ENCODE measurements around the gene GALNT7. TPM values are rescaled to one million over a fixed set of nuclear protein-coding genes. Genes with fewer than 3 reads are reported as not detected.
"Not testable (repeated sequence)": the region's sequence is repeated elsewhere in the genome, so short reads cannot be mapped to it uniquely, and the experiment has no call there.

GALNT7 gene
- polyA plus RNA-seq, 3 donors: 4.7 to 11.8 (median 6.3) TPM

DNA sequence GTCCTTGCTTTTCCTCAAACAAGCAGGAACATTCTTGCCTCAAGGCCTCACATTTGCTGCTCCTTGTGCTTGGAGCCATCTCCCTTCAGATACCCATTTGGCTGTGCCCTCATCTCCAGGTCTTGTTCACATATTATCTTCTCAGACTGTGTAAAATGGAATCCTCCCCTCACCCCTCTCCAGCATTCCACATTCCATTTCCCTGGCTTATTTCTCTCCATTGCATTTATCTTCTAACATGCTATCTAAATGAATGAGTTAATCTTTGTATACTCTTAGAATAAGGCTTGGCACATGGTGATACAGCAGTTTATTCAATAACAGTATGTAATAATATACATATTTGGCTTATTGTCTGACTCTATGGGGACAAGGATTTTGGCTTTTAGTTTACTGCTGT lies 8.8 kb upstream of the GALNT7 start:
- no peak overlapping the region for H3K27ac ChIP-seq (ENCODE audit: low read depth, low read length)

DNA sequence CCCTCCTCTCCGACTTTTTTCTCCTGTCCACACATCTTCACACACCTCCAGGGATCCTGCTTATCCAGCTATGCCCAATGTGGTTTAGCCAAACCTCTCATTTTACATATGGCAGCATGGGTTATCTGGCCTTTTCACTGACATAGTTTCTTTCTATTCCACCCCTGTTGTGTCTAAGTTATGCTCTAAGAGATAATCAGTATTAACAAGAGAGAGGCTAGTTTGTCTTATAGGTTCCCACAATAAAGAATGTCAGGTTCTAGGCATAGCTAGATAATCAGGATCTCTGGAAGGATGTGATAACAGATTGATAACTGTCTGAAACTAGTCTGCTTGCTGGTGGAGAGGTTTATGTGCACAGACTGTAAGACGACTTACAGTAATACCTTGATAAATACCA lies 7.7 kb upstream of the GALNT7 start:
- no peak overlapping the region for H3K27ac ChIP-seq (ENCODE audit: low read depth, low read length)
- 90 to 95% (median 94%) methylated on average over 2 of the region's 2 CpGs for WGBS, 3 donors

DNA sequence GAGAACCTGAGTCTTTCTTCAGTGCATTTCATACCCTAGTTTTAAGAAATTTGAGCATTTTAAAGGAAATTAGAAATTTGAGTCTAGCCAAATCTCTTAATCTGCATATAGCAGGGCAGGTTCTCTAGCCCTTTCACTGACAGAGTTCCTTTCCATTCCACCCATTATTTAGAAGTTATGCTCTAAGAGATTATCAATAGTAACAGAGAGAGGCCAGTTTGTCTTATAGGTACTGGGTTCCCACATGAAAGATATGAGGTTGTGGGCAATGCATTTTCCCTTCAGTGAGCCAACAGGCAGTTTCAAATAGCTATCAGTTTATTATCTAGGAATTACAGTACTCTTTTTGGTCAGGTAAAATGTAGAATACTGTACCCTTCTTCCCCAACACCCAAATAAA lies 7.3 kb upstream of the GALNT7 start:
- no peak overlapping the region for H3K27ac ChIP-seq (ENCODE audit: low read depth, low read length)

DNA sequence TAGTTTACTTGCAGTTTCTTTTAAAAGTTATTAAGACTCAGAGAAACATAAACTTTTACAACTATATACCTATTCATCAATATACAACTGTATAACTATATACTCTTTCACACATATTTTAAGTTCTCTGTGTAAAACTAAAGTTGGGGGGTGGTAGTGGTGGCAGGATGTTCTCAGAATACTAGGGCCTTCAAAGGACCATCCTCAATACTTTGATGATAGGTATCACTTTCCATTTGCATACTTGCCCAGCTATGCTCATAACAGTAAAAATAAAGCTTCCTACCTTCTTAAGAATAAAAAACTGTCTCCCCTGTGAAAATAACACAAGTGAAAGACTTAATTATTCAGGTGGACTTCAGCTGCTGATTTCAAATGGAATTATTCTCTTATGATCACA lies 2.9 kb upstream of the GALNT7 start:
- H3K27ac ChIP-seq (ENCODE audit: low read depth, low read length): no peak overlapping the region

DNA sequence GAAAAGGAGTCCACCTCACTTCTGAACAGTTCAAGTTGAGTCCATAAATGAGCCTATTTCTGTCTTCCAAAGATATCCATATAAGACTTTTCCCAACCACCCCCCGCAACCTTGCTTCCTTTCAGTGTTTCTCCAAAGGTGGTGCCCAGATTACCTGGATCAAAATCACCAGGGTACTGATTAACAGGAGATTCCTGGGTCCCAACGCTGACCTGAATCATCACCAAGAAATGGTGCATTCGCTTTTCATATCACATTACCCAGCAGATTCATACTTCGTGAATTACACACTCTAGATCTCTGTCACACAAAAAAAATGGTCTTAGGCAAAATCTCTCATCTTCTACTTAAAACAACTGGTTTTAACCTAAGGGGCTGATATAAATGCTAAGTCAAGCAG lies 2.1 kb upstream of the GALNT7 start:
- WGBS, 3 donors: 82 to 96% (median 96%) methylated on average over 4 of the region's 4 CpGs
- no peak overlapping the region for H3K27ac ChIP-seq (ENCODE audit: low read depth, low read length)

DNA sequence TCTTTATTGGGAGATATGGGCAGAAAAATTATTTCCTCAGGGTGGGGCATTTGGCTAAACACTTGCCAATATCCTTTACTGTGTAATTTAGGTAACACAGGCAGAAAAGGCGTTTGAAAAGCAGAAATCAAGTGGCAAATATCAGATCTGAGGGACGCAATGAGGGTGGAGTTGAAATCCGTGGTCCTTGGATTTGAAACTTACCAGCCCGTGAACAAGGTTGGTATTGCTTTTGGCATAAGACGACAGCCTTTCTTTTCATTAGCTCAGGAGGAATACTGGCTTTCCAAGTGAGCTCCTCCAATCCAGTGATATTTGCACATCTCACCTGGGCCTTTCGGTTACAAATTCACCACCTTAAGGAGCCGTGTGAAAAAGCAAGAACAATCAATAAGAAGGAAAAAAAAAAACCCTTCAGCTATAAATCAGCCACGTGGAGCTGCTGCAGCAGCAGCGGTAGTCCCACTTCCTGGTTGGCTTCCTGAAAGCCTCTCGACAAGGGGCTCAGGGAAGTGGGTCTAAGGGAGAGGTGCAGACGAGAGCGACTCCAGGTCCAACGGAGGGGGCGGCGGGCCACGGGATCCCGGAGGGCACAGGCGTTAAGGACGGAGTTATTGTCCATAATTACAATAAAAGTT lies 734 bp upstream of the GALNT7 start:
- WGBS, 3 donors: 4% methylated on average over 19 of the region's 19 CpGs
- no peak overlapping the region for H3K27ac ChIP-seq (ENCODE audit: low read depth, low read length)

DNA sequence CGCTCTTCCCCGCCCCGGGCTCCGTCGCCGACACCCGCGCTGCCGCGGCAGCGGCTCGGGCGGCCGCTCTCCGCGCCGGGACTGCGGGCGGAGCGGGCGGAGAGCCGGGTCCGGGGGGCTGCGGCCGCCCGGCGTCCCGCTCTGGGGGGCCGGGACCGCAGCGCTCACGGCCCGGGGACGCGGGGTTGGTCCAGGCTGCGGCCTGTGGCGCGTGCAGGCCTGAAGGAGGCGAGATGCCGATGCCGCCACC lies 492 bp downstream of the GALNT7 start:
- peak overlapping the region; percentile 43 for H3K27ac ChIP-seq (ENCODE audit: low read depth, low read length)
- WGBS, 3 donors: 1% methylated on average over 24 to 41 of the region's 41 CpGs

DNA sequence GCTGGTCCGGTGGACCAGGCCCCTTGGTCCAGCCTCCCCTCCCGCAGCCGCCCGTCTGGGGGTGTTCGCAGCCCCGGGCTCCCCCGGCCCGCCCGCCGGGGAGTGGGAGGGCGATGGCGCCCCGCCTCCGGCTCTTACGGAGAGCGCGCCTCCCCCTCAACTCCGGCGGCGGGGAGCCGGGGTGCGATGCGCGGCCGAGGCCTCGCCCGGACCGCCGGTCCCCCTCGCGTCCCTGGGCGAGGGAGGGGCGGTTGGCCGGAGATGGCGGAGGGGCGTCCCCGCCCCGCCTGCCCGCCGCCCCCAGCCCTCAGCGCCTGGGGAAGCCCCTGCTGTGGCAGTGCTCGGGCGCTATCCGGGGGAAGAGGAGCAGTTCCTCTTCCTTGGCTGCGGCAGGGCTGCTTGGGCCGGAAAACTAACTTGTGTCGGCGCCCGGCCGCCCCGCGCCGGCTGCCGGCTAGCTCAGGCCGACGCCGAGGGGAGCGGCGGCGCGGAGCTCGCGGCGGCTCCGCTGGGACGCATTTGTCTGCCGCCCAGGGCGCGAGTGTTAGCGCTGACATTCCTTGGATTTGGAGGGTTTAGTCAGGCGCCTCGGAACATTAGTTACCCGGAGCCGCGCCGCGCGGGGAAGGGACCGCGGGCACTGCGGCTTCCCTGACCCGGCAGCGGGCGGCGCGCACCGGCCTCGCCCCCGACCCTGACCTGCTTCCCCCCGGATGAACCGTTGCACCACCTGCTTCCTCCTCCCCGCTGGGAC lies 994 bp downstream of the GALNT7 start:
- H3K27ac ChIP-seq (ENCODE audit: low read depth, low read length): no peak overlapping the region
- 0% methylated on average over 44 to 92 of the region's 92 CpGs for WGBS, 3 donors

DNA sequence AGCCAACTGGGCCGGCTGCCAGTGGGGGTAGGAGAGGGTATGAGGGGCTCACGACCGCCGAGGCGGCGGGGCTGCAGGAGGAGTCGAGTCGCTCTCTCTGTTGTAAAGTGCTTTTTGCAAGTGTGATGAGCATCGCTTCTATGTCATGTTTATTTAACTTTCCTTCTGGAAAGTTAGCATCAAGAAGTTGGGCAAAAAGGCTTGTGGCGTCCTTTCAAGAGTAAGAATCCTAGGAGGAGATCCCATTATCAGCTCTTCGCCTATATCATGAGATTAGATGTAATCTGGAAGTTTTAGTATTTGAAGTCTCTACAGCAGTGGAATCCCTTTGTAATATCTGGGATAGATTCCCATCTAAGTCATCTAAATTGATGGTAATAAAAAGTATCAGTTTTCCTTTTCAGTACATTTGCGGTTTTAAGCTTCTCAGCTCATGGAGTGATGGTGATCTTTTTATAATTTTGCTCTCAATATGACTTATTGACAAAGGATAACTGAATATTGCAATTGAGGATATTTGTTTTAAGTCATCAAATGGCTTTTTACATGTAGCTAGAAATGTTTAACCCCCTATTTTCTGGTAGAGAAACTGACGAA lies 1.7 kb downstream of the GALNT7 start:
- WGBS, 3 donors: 5 to 10% (median 8%) methylated on average over 13 of the region's 13 CpGs
- H3K27ac ChIP-seq (ENCODE audit: low read depth, low read length): no peak overlapping the region

DNA sequence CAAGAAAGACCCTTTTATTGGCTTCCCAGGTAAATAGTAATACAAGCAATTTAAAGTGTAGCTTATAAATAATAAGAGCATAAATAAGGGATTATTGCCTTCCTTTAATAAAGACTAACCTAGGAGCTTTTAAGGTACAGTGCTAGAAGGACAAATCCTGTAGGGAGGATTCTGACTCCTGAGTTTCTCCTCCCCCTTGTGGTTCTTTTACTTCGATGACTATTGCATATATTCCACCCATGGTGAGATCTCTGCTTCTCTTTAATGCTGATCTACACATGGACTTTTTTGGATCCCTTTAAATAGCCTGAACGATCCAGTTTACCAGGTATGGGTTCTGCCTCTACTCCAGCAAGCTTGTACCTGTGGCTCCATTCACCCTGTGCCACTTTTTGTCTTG lies 2.5 kb downstream of the GALNT7 start:
- H3K27ac ChIP-seq (ENCODE audit: low read depth, low read length): no peak overlapping the region
- WGBS, 3 donors: 20 to 37% (median 36%) methylated on average over 2 of the region's 2 CpGs

DNA sequence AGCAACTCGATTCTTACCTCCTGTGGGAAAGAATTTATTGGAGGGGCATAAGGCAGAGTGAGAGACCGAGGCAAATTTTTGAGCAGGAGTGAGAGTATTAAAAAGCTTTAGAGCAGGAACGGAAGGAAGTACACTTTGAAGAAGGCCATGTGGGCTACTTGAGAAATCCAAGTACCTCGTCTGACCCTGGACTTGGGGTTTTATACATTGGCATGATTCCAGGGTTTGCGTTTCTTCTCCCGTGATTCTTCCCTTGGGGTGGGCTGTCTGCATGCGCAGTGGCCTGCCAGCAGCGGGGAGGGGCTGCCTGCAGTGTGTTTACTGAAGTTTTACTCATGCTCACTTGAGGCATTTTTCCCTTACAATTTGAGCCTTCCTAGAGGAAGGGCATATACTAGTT lies 3.4 kb downstream of the GALNT7 start:
- WGBS, 3 donors: 46 to 63% (median 50%) methylated on average over 8 of the region's 8 CpGs
- no peak overlapping the region for H3K27ac ChIP-seq (ENCODE audit: low read depth, low read length)

DNA sequence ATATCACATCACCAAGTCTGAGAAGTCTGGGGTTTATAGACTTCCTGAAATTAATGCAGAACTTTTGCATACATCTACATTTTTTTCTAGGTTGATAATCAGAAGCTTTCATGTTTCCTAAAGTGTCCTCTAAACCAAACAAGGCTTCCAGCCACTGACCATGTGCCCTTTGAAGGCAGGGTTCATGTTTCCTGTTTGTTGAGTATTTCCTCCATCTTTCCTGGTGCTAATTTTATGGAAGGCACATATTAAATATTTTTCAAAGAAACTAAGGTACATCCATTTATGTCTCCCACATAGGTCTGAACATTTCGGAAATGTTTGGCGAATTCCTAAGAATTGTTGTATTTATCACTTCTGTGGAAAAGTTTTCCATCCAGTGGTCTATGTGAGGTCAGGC lies 5.6 kb downstream of the GALNT7 start:
- no peak overlapping the region for H3K27ac ChIP-seq (ENCODE audit: low read depth, low read length)
- WGBS, 3 donors: 96 to 100% (median 100%) methylated on average over 2 of the region's 2 CpGs

DNA sequence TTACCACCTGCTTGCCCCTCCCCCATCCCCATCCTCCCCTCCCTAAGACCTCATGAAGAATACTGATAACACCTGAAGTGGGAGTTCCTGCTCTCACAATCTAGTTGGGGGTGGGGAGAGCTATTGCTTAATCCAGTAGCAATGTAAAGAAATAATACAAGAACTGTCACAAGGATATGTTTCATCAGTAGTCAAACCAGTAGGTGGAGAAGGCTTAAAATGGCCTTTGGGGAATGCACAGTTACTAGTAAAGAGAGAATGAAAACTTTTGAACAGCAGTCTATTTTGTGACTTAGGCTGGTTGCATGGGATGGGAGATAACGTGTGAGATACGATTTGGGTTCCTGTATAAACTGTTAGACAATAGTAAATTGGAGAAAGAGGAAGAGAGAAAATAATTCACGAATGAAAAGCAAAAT lies 6.0 kb downstream of the GALNT7 start:
- 50 to 65% (median 59%) methylated on average over 3 of the region's 3 CpGs for WGBS, 3 donors
- no peak overlapping the region for H3K27ac ChIP-seq (ENCODE audit: low read depth, low read length)

DNA sequence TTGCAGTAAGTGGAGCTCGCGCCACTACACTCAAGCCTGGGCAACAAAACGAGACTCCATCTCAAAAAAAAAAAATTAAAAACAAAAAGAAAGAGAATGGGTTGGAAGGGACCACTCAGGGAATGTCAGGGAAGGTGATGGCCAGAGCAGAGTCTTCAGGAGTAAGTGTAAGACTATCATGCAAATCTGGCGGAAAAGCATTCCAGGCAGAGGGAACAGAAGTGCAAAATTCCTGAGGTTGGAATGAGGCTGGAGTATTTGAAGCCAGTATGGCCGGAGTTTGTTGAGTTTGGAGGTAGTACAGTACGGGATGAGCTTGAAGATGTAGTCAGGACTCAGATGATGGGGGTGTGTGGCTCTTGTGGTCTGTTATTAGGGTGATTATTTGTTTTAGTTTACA lies 7.4 kb downstream of the GALNT7 start:
- 94 to 99% (median 96%) methylated on average over 6 of the region's 6 CpGs for WGBS, 3 donors
- no peak overlapping the region for H3K27ac ChIP-seq (ENCODE audit: low read depth, low read length)

DNA sequence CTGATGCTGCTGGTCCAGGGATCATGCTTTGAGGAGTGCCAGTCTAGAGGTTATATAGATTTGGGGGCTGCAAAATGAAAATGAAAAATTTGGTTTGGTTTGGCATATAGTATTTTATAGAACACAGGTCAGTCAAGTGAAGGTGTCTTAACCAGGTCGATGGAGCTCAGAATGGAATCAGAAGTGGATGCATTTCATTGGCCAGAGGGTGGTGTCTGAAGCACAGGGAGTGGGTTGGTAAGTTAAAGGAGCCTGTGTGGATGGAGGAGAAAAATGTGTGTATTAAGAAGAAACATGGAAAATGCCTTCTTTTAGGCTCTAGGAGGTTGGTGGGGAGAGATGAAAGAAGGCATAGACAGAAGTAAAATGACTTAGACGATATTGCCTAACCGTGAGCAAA lies 8.6 kb downstream of the GALNT7 start:
- H3K27ac ChIP-seq (ENCODE audit: low read depth, low read length): no peak overlapping the region
- 44 to 84% (median 82%) methylated on average over 3 of the region's 3 CpGs for whole genome bisulfite sequencing, 3 donors

DNA sequence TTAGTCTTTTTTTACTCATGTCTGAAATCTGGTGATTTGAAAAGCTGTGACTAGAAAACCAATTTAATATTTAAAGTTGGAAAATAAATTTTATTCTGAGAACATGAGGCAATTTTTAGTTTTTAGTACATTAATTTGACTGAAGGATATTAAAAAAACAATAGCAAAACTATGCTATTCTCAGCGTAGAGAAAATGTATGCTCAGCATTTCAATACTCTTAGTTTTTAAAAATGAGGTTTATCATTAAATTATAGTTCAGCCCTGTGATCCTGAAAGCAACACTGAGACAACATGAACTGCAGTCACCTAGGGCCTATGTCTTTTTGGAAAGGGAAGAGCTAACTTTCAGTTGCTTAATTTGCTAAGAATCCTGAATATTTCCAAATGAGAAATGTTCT lies 9.5 kb downstream of the GALNT7 start:
- 84 to 85% (median 84%) methylated on average over 1 of the region's 1 CpG for WGBS, 3 donors
- H3K27ac ChIP-seq (ENCODE audit: low read depth, low read length): no peak overlapping the region

DNA sequence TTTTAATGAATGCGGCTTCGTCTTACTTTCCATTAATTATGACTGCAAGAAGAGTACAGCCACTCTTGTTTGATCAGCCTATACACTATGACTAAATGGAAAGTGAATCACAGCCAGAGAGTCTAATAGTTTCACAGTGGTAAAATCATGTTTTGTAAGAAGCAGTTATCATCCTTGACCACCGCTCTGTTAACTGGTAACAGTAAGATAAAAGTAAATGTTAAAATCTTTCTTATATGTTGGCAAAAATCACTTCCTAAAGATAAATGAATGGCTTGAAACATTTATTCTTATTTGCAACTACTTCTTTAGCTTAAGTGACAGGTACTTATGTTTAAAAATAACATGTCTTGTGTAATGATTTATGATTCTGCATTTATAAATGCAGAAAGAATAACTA lies 13.2 kb downstream of the GALNT7 start:
- H3K27ac ChIP-seq (ENCODE audit: low read depth, low read length): no peak overlapping the region
- 77 to 92% (median 88%) methylated on average over 3 of the region's 3 CpGs for WGBS, 3 donors

DNA sequence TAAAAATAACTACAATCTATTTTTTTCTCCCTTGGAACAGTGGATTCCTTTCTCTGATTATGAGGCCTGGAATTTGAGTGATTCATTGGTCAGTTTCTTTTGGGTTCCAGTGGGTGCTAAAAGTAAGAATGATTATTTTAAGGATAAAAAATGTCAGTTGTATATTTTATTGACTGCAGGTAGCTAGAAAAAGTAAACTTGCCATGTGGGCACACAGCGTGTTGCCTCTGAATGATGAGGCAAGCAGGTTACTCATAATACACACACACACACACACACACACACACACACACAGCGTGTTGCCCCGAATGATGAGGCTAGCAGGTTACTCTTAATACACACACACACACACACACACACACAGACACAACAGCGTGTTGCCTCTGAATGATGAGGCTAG lies 13.8 kb downstream of the GALNT7 start:
- no peak overlapping the region for H3K27ac ChIP-seq (ENCODE audit: low read depth, low read length)
- WGBS, 3 donors: 60 to 80% (median 74%) methylated on average over 4 of the region's 4 CpGs

DNA sequence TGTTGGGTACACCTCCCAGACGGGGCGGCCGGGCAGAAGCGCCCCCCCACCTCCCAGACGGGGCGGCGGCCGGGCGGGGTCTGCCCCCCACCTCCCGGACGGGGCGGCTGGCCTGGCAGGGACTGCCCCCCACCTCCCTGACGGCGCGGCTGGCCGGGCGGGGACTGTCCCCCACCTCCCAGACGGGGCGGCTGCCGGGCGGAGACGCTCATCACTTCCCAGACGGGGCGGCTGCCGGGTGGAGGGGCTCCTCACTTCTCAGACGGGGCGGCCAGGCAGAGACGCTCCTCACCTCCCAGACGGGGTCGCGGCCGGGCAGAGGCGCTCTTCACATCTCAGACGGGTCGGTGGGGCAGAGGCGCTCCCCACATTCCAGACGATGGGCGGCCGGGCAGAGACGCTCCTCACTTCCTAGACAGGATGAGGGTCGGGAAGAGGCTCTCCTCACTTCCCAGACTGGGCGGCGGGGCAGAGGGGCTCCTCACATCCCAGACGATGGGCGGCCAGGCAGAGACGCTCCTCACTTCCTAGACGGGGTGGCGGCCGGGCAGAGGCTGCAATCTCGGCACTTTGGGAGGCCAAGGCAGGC lies 15.1 kb downstream of the GALNT7 start:
- not testable (repeated sequence) for H3K27ac ChIP-seq (ENCODE audit: low read depth, low read length)
- 98% methylated on average over 32 to 46 of the region's 50 CpGs for WGBS, 3 donors

Data from adipose tissue (tissue), 3 donors.